Hematopoietic multipotent progenitor cell (in vitro differentiated cells): ENCODE measurements around the gene LRBA. TPM values are rescaled to one million over a fixed set of nuclear protein-coding genes. Genes with fewer than 3 reads are reported as not detected.
A peak's percentile ranks its signal among the peaks of the same experiment; 100 is the strongest.

Source experiments
- DNase-seq, 3 donors: peaks; one replicate each; pipeline ENCODE4 v3.0.0-alpha.2; 2011 to 2015; ENCODE audit warnings: low read depth in 2 of 3, low spot score in 2 of 3
- total RNA-seq: library from RNA; depleted of rRNA; stranded (reverse); fragments of >200 nt; gene quantifications from one replicate; pipeline ENCODE4 v1.2.3, GENCODE V29; 2012

LRBA gene
- total RNA-seq, 1 donor = 219 TPM

GRCh38 chr4:150598909-150599308 is 416.2 kb downstream of the LRBA start:
- DNase-seq = no peak

- peak in 2 of 3 donors; percentile 9 to 25 for DNase-seq
Observed at GRCh38 chr4:150593996-150594395, 421.1 kb downstream of the LRBA start.

GRCh38 chr4:150591904-150592303 is 423.2 kb downstream of the LRBA start:
- no peak for DNase-seq

GRCh38 chr4:150591406-150591805 is 423.7 kb downstream of the LRBA start:
- no peak for DNase-seq

GRCh38 chr4:150590631-150591030 is 424.5 kb downstream of the LRBA start:
- no peak for DNase-seq

GRCh38 chr4:150589157-150589556 is 425.9 kb downstream of the LRBA start:
- no peak for DNase-seq

GRCh38 chr4:150588316-150588715 is 426.8 kb downstream of the LRBA start:
- no peak for DNase-seq

GRCh38 chr4:150586162-150586810 is 428.8 kb downstream of the LRBA start:
- no peak for DNase-seq

- no peak for DNase-seq
Observed at GRCh38 chr4:150585611-150586010, 429.5 kb downstream of the LRBA start.

GRCh38 chr4:150584111-150584915 is 430.8 kb downstream of the LRBA start:
- no peak for DNase-seq

GRCh38 chr4:150583287-150584110 is 431.6 kb downstream of the LRBA start:
- no peak for DNase-seq

GRCh38 chr4:150582873-150583286 is 432.2 kb downstream of the LRBA start:
- DNase-seq = no peak

- DNase-seq = no peak
Observed at GRCh38 chr4:150582146-150582872, 432.8 kb downstream of the LRBA start, which contains the start of gene MAB21L2. Gene MAB21L2, plus strand, starts transcription at chr4:150582151. Its CDS starts 879 bp downstream, at chr4:150583030.

- no peak for DNase-seq
Observed at GRCh38 chr4:150581641-150582051, 433.4 kb downstream of the LRBA start.

GRCh38 chr4:150581056-150581605 is 434.0 kb downstream of the LRBA start:
- DNase-seq = no peak

GRCh38 chr4:150580306-150580705 is 434.8 kb downstream of the LRBA start:
- DNase-seq = no peak

- no peak for DNase-seq
Observed at GRCh38 chr4:150579551-150580234, 435.4 kb downstream of the LRBA start.

GRCh38 chr4:150578745-150579501 is 436.2 kb downstream of the LRBA start:
- no peak for DNase-seq

GRCh38 chr4:150577796-150578195 is 437.3 kb downstream of the LRBA start:
- DNase-seq = no peak
